ENCODE measurements around the gene SPATA46.

Gene SPATA46

DNA sequence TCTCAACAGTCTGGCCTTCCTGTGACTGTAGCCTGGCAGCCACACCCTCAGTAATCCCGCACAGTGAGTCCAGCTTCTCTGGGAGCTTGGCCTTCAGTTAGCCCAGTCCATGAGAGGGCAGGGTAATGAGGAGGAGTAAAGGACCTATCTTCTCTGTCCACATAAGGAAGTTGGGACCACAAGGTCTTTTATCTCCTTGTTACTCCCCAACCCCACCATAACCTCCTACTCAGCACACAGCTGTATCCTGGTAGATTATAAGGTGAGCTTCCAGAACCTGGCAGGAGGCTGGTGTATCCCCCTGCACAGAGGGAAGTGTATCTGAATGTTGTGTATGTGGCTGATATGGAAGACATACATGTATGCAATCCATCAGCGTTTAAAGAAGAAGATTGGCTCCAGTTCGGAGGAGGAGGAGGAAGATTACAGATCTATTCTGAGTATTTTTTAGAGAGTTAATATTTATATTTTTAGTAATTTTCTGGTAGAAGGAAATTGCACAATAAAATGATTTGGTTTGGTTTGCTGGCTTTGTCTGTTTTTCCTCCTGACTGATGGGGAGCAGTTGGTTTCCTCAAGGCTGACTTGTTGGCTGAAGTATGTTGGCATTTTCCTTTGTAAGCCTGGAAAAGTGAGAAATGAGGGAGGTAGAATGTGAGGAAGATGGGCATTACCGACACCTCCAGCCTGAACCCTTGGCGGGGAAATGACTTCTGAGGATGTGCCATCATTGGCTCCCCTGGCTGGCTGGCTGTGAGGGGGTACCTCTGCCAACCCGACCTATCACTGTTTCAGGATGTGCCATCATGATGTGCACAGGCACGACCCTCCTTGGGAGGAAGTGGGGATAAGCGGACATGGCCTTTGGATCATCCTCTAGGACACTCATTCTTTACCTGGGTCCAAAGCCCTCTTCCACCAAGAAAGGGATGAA, 9.9 kb upstream of the SPATA46 start:
- Mint-ChIP-seq H3K4me1 (ENCODE audit: low read depth) (no peaks in the 10 kb centered on the region), H3K9me3 (no peaks in the 10 kb centered on the region), H3K27ac (no peak overlapping the region), H3K4me3 (no peak overlapping the region), H3K27me3 (peaks cover 20% of the 10 kb centered on the region), H3K36me3 (ENCODE audit: low read depth) (no peaks in the 10 kb centered on the region)
- DNase-seq: no peak

DNA sequence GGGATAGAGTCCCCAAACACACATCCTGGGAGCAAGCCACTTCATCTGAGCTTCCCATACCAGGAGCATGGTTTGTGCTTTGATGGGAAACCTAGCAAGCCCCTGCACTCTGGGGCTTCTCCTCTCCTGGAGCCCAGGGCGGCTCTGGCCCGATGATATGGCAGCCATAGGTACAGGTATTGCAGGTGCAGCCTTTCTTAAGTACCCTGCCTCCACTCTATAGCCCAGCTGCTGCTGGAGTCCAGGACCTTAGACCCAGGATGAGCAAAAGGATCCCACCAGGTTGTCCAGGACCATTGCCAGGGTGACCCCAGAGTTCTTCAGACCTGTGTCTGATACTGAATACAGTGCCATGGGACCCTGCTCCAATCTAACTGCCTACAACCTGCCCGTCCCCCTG, 9.0 kb upstream of the SPATA46 start:
- no peak for DNase-seq

DNA sequence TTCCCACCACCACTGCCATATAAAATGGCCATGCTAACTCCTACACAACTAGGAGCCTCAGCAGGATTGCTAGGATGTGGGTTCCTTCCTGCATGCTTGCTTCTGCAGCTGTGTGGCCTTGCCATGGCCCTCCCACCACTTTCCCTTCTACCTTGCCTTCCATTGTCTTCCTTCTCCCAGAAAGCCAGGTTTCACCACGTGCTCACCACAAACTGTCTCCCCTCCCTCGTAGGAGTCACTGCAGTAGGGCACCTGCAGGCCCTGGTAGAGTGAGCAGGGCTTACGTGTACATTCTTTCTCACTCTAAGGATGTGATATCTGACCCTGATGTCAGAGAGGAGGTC, 8.6 kb upstream of the SPATA46 start:
- Mint-ChIP-seq H3K36me3 (ENCODE audit: low read depth) (no peaks in the 10 kb centered on the region), H3K4me3 (no peak overlapping the region), H3K27ac (no peak overlapping the region), H3K27me3 (peaks cover 16% of the 10 kb centered on the region), H3K9me3 (no peaks in the 10 kb centered on the region), H3K4me1 (ENCODE audit: low read depth) (no peaks in the 10 kb centered on the region)
- DNase-seq: no peak

More for the DNA sequence above, 9.0 kb upstream of the SPATA46 start:
- Mint-ChIP-seq H3K9me3 (no peaks in the 10 kb centered on the region), H3K27me3 (peaks cover 20% of the 10 kb centered on the region), H3K4me1 (ENCODE audit: low read depth) (no peaks in the 10 kb centered on the region), H3K4me3 (no peak overlapping the region), H3K27ac (no peak overlapping the region), H3K36me3 (ENCODE audit: low read depth) (no peaks in the 10 kb centered on the region)

DNA sequence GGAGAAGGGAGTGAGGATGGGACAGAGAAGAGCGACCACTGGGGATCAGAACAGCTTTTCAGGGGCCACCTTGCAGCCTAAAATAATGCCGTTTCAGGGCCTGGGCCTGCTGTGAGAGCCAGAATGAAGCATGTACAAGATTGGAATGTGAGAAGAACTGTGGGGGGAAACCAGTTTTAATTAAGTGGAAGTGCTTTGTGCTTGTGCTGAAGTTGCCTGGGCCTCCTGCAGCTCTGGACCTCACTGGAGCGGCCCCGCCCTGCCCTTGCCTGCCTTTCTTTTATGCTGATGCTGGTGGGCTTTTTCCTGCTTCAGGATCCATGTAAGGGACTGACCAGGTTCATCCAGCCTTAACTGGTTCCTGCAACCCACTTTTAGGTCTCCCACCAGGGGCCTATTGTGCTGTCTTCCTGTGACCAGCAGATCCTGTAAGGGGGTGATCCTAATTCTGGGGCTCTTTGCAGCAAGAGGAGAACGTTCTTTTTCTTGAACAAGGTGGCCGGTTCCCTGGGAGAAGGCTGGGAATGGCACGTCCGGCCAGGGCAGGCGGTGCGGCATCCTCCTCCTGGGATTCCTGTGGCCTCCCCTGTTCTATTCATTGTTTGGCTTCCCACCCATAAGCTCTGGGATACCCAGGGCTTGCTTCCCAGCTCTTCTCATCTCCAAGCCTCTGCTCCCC, 8.1 kb upstream of the SPATA46 start:
- Mint-ChIP-seq H3K27ac (no peak overlapping the region), H3K27me3 (peaks cover 11% of the 10 kb centered on the region), H3K4me1 (ENCODE audit: low read depth) (no peaks in the 10 kb centered on the region), H3K9me3 (no peaks in the 10 kb centered on the region), H3K4me3 (no peak overlapping the region), H3K36me3 (ENCODE audit: low read depth) (no peaks in the 10 kb centered on the region)
- DNase-seq: no peak

DNA sequence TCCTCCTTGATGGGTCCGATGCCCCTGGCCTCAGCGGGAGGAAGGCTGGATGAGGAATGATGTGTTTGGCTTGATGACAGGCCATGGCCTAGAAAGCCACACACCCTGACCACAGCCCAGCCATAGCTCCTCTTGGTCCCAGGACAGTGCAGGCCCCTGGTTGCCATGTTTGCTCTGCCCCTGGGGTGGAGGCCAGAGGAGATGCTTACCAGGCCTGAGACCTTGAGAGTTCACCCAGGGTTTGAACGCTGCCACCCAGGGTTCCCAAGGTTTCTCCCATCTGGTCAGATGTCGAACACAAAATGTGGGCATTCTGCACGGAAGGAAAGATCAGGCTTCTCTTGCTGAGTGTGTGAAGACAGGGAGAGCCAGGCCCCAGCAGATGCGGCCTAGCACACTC, 7.5 kb upstream of the SPATA46 start:
- Mint-ChIP-seq H3K9me3 (no peaks in the 10 kb centered on the region), H3K36me3 (ENCODE audit: low read depth) (no peaks in the 10 kb centered on the region), H3K4me3 (no peak overlapping the region), H3K4me1 (ENCODE audit: low read depth) (no peaks in the 10 kb centered on the region), H3K27me3 (peaks cover 6% of the 10 kb centered on the region), H3K27ac (no peak overlapping the region)
- DNase-seq: no peak

DNA sequence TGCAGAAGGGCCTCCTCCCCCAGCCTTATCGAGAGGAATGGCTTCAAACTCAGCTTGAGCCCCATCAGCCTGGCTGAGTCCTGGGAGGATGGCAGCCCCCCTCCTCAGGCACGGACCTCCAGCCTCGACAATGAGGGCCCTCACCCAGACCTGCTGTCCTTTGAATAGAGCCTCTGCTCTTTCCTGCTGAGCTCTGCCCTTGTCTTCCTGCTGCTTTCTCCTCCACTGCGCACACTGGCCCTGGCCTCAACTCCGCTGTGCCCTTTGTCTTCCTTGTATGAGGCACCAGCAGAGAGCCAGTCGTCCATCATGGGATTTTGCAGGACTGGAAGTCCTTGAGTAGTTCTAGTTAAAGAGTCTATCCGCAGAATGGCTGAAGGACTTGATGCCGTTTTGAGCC, 6.9 kb upstream of the SPATA46 start:
- no peak overlapping the region for H3K27ac Mint-ChIP-seq
- H3K4me3 Mint-ChIP-seq: no peak overlapping the region
- H3K36me3 Mint-ChIP-seq (ENCODE audit: low read depth): no peaks in the 10 kb centered on the region
- no peaks in the 10 kb centered on the region for H3K4me1 Mint-ChIP-seq (ENCODE audit: low read depth)
- no peaks in the 10 kb centered on the region for H3K27me3 Mint-ChIP-seq
- no peak for DNase-seq
- H3K9me3 Mint-ChIP-seq: no peaks in the 10 kb centered on the region

DNA sequence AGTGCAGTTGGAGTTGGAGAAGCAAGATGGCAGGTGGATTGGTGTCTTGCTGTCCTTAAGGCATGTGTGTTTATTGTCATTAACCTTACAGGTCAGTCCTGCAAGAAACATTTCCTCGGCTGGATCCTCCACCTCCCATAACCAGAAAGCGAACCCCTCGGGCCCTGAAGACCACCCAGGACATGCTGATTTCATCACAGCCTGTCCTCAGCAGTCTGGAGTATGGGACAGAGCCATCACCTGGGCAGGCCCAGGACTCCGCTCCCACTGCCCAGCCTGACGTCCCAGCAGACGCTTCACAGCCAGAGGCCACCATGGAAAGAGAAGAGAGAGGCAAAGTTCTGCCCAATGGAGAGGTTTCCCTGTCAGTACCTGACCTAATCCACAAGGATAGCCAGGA, 6.4 kb upstream of the SPATA46 start:
- Mint-ChIP-seq H3K27ac (no peak overlapping the region), H3K27me3 (no peaks in the 10 kb centered on the region), H3K36me3 (ENCODE audit: low read depth) (no peaks in the 10 kb centered on the region), H3K4me1 (ENCODE audit: low read depth) (no peaks in the 10 kb centered on the region), H3K9me3 (no peaks in the 10 kb centered on the region), H3K4me3 (no peak overlapping the region)
- no peak for DNase-seq

DNA sequence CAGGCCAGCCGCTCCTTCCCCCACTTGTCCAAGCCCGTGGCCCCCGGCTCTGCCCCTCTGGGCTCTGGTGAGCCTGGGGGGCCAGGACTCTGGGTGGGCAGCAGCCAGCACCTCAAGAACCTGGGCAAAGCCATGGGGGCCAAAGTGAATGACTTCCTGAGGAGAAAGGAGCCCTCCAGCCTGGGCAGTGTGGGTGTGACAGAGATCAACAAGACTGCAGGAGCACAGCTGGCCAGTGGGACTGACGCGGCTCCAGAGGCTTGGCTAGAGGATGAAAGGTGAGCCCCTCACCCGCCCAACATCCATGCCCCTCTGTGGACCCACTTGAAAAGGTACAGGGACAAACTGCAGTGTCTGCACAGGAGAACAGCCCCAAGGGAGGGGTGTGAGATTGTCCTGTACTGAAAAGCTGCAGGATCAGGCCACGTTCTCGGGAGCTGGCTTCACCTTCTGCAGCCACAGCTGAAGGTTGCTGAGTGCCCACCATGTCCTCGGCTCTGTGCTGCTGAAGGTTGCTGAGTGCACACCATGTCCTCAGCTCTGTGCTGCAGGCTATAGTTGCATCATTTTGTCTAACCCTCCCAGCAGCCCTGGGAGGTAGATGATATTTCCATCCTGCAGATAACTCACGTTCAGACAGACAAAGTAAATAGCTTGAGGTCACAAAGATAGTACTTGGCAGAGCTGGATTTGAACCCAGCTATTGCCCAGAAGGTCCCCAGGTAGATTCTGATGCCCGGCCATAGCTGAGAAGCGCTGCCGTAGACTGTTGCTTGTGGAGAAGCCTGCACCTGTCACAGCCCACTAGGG, 5.5 kb upstream of the SPATA46 start:
- Mint-ChIP-seq H3K4me1 (ENCODE audit: low read depth) (no peaks in the 10 kb centered on the region), H3K9me3 (no peaks in the 10 kb centered on the region), H3K4me3 (no peak overlapping the region), H3K27ac (no peak overlapping the region), H3K36me3 (ENCODE audit: low read depth) (no peaks in the 10 kb centered on the region), H3K27me3 (no peaks in the 10 kb centered on the region)
- DNase-seq: no peak

DNA sequence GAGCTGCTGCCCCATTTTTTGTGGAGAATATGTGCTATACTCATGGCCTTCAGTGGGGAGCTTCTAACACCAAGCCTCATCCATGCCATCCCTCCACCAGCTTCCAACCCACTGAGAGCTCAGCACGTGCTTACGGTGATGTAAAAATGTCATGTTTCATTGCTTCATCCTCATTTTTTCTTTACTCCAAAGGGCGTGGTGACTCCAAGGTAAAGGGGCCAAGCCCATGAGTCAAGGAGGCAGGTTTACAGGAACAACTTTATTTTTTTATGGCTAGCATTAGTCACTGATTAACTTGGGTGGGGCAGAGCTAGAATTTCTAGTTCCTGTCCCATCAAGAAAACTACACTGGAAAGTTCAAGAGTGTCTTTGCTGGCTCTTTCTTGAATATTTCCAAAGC, 4.7 kb upstream of the SPATA46 start, which contains the start of gene C1orf226:
Gene C1orf226 (plus strand): TSS at position 346 of the 400 bp plus-strand sequence. CDS start 174 bp downstream, outside the sequence.
- Mint-ChIP-seq H3K9me3 (no peaks in the 10 kb centered on the region), H3K4me1 (ENCODE audit: low read depth) (no peaks in the 10 kb centered on the region), H3K27me3 (no peaks in the 10 kb centered on the region), H3K4me3 (no peak within 1 kb of the TSS), H3K36me3 (ENCODE audit: low read depth) (no peaks in the 10 kb centered on the region), H3K27ac (no peak within 1 kb of the TSS)
- no peak for DNase-seq

DNA sequence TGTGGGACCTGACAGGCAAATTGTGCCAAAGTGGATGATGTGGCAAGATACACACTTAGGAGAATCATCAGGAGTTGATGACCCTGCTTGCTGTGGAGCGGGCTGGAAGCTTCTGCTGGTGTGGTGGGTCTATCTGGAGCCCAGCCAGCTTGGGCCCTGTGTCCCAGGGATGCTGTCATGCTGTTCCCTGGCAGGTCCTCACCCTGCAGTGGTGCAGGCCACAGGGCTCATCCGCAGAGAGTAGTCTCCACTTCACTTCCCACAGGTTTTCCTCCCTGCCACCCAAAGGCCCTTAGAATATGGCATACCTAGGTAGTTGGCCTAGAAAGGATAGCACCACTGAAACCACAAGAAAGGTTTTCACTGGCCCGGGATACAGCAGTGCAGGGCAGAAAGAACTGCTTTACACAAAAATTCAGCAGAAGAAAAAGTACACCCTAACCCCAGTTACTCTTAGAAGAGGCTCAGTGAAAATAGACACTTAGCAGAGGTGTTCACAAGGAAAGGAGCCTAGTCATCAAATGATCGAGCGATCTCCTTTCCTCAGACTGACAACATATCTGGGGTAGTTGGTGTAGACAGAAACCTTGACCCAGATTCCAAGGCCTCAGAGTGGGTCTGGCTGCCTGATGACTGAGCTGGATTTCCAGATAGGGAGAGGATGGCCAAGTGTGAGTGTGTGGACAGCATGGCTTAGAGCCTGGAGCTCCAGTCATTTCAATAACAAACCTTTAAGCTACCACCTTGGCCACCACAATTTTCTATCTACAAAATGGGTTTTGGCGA, 3.6 kb upstream of the SPATA46 start:
- Mint-ChIP-seq H3K27me3 (no peaks in the 10 kb centered on the region), H3K36me3 (ENCODE audit: low read depth) (no peaks in the 10 kb centered on the region), H3K9me3 (no peaks in the 10 kb centered on the region), H3K27ac (no peak overlapping the region), H3K4me3 (no peak overlapping the region), H3K4me1 (ENCODE audit: low read depth) (no peaks in the 10 kb centered on the region)
- no peak for DNase-seq

DNA sequence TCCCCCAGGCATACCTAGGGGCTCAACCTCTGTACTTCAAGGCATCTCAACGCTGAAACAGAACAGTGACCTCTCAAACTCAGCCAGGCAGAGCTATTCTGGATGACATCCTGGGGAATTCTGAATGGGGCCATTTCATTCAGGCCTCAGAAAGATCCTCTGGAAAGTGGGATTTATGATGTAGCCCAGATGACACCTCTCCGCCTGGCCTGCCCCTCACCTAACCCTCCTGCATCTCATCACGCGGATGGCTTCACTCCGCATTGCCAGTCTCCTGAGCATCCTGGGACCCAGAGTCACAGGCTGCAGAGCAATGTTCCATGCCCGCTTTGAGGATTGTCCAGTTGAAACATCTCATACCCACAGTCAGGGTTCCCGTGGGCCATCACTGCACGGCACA, 1.2 kb downstream of the SPATA46 start:
- Mint-ChIP-seq H3K27me3 (no peaks in the 10 kb centered on the region), H3K27ac (no peak overlapping the region), H3K9me3 (no peaks in the 10 kb centered on the region), H3K36me3 (ENCODE audit: low read depth) (no peaks in the 10 kb centered on the region), H3K4me3 (no peak overlapping the region), H3K4me1 (ENCODE audit: low read depth) (no peaks in the 10 kb centered on the region)
- no peak for DNase-seq

DNA sequence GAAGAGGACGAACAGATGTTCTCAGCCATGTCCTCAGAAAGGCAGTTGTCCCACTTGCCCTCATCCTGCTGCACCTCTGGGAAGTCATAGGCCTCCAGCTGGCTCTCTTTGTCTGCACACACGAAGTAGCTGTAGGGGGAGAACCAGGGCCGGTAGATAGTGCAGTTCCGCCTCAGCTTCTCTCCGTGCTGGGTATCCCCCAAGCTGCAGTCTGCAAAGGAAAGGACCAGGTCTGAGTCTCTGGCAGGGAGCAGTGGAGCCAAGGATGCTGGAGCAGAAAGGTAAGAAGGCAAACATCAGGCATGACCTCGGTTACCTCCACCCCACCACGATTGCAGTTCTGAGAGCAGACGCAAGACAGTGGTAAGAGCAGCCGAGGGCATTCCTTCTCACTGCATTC, 2.2 kb downstream of the SPATA46 start:
- no peak overlapping the region for H3K4me3 Mint-ChIP-seq

DNA sequence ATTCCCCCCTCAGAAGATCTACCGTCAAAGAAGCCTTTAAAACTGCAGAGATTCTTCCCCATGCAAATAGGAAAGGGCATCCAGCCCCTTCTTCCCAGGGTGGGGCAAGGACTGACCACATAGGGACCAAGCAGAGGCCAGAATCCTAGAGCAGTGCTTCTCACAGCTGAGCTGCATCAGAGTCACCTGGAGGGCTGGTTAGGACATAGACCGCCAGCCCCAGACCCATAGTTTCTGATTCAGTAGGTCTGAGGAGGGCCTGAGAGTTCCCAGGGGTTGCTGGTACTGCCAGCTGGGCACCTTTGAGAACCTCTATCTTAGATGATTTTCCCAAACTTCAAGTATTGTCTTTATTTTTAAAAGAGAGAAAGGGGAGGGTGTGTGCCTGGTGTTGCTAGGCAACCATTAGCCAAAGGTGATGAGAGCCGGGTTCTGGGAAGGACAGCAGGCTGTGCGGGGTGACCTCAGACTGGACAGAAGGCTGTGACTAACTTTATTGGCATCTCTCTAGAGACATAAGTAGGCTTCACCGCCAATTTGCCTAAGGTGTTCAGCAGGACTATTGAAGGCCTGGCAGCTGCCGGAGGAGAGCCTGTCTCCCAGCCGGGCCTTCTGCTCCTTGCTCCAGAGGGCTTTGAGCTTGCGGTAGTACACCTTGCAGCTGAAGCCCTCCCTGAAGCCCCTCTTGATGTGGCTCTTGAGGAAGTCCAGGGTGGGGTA, 3.0 kb downstream of the SPATA46 start:
- Mint-ChIP-seq H3K27me3 (no peaks in the 10 kb centered on the region), H3K4me3 (no peak overlapping the region), H3K9me3 (no peaks in the 10 kb centered on the region), H3K27ac (no peak overlapping the region), H3K36me3 (ENCODE audit: low read depth) (no peaks in the 10 kb centered on the region), H3K4me1 (ENCODE audit: low read depth) (no peaks in the 10 kb centered on the region)
- DNase-seq: no peak

More for the DNA sequence above, 2.2 kb downstream of the SPATA46 start:
- no peaks in the 10 kb centered on the region for H3K36me3 Mint-ChIP-seq (ENCODE audit: low read depth)
- H3K9me3 Mint-ChIP-seq: no peaks in the 10 kb centered on the region
- H3K4me1 Mint-ChIP-seq (ENCODE audit: low read depth): no peaks in the 10 kb centered on the region
- no peak overlapping the region for H3K27ac Mint-ChIP-seq
- no peak for DNase-seq
- no peaks in the 10 kb centered on the region for H3K27me3 Mint-ChIP-seq

DNA sequence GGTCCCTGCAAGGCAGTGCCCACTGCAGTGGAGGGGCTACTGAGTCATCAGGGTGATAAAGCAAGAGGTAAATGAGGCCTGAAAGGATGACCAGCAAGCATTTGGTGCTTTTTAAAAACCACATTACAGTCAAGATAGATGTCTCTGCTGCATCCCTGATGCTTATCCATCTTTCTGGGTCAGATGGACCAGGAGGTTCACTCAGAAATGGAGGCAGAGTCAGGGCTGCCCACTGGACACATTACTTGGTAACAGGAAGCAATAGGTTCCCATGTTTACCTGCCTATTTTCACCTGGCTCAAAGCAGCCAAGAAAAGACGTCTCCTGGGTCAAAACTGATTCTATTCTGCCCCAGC, 3.6 kb downstream of the SPATA46 start:
- Mint-ChIP-seq H3K27ac (no peak overlapping the region), H3K27me3 (no peaks in the 10 kb centered on the region), H3K9me3 (no peaks in the 10 kb centered on the region), H3K36me3 (ENCODE audit: low read depth) (no peaks in the 10 kb centered on the region), H3K4me1 (ENCODE audit: low read depth) (no peaks in the 10 kb centered on the region), H3K4me3 (no peak overlapping the region)
- no peak for DNase-seq

All from activated T-cell treated with anti-CD3 and anti-CD28 coated beads, Interleukin-2, amount 50 U/mL, for 24 hours (primary cell).